HG02973 (cell line): ENCODE measurements around the gene HOXB6.

Source experiments
- ATAC-seq: cut with Tn5 transposase; IDR thresholded peaks from one replicate; pipeline ENCODE4 v1.9.1; 2021; ENCODE audit warnings: moderate library complexity; ENCODE audit not compliant: unreplicated experiment

Gene HOXB6

GRCh38 chr17:48636177-48637018 is 31.6 kb upstream of the HOXB6 start:
- no peak for ATAC-seq

- ATAC-seq, result no peak
These were observed 29.9 kb upstream of the HOXB6 start for GRCh38 chr17:48634493-48635208.

- ATAC-seq, result no peak
These were observed 28.5 kb upstream of the HOXB6 start for GRCh38 chr17:48633266-48633677.

- no peak for ATAC-seq
These were observed 27.9 kb upstream of the HOXB6 start for GRCh38 chr17:48632579-48633265.

DNA sequence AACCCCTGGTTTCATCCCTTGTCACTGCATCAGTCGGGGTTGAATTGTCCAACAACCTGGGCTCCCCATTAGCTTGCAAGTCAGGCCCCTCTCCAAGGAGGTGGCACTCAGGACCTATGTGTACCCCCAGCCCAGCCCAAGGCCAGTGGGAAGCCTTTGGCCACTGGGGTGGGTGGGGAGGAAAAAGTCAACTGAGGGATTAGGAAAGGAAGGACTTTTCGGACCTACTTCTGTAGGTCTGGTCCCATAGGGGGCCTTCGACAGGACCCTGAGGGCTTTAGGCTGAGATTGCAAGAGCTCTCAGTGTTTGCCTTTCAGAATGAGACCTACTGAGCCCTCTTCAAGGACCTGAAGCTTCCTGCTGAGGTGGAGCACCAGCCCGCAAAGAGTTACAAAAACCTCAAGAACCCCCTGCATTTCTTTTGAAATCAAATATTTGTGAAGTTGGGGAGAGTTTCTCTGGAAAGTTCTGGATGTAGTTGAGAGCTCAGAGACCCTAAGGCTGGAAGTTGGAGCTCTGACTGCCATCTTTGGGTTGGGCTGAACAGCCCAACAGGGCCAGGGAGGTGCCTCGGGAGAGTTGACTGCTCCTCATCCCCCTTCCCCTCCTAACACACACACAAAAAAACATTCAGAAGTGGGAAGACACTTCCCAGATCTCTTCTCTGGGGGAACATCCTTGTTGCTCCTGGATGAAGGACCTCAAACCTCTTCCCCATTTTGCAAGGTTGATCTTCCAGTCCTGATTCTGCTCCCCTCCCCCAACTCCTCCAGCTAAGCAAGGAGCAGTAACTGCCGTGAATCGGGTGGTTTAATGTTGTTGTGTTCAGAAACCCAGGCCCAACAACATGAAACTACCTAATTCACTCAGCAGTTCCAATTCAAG is 27.1 kb upstream of the HOXB6 start:
- no peak for ATAC-seq

- no peak for ATAC-seq
These were observed 26.3 kb upstream of the HOXB6 start for GRCh38 chr17:48630925-48631692.

- no peak for ATAC-seq
These were observed 25.5 kb upstream of the HOXB6 start for GRCh38 chr17:48630009-48630924.

DNA sequence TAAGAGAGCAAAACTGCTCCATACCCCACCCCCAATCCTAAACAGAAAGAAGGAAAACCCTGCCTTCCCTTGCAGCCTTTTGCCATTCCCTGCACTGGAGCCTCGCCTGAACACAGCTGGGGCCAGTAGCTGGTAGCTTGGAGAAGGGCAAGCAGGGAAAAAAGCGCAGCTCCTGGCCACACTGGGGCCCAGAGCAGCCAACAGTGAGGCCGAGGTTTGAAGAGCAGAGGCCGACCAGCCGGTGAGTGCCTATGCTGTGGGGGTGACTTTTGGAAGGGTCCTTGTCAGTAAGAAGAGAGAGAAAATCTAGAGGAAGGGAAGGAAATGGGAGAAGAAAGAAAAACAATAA is 24.6 kb upstream of the HOXB6 start:
- no peak for ATAC-seq

DNA sequence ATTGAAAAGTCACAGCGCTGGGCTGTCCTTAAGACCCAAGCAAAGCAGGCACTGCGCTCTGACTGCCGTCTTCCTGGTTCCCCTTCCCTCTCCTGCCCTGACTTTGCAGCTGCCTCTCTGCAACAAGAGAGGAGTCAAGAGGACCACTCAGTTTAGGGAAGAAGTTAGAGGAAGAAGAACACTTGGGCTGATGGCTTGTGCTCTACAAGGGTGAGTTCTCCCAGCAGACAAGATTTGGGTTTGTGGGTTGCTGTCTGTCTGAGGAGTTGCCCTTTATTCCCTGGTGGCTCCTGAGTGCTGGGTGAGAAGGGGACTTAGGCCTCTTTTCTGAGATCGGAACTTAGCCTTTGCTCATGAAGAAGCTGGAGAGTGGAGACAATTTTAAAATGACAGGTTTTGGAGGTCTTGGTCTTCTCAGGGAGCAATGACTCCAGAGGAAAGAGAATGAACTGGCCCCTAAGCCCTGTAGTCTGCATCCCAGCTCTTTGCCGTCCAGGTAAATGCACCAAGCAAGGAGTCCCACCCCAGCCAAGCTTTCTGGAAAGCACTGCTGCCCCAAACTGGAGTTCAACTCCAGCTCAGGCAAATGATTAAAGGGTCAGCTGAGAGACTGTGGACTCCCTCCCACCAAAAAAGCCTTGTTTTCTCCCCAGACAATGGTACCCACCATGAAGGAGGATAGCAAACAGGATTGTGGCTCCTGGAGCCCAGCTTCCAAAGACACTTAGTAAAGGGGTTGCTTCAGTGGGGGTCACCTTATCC is 24.0 kb upstream of the HOXB6 start:
- ATAC-seq, result no peak

DNA sequence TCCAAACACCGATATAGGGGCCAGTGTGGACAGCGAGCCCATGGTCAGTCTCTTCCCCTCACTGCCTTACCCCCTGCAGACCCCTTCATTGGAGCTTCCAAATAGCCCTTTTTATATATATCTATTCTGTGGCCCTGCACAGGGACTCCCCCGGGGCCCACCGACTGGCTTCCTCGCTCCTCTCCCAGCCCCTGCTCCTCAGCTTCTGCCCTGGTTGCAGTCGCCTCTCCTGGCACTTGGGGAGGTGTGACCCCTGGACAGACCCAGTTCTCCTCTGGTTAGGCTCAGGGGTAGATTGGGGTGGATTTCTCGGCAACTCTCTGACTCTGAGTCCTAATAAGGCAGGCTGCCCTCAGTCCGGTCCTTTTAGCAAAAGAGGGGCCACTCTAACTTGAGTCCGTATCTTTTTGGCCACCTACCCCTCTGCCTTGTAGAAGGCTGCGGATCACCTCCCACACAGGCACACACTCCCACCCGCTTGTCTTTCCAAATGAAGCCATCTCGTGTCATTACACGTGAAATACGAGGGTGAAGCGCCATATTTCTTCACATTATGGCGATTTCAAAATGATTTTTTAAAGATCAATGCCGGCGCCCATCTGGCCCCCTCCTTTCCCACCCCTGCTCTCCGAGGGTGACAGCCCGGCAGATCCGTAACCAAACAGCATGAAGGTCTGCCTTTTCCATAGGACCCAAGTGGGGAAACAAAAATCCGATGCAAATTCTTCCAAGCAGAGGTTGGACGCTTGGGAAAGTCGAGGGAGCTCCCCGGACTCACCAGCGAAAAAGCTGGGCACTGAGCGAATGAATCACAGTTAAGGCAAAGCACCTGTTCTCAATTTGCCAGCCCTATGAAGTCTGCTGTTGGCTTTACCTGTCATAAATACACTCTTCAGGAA is 23.1 kb upstream of the HOXB6 start:
- ATAC-seq, result no peak

DNA sequence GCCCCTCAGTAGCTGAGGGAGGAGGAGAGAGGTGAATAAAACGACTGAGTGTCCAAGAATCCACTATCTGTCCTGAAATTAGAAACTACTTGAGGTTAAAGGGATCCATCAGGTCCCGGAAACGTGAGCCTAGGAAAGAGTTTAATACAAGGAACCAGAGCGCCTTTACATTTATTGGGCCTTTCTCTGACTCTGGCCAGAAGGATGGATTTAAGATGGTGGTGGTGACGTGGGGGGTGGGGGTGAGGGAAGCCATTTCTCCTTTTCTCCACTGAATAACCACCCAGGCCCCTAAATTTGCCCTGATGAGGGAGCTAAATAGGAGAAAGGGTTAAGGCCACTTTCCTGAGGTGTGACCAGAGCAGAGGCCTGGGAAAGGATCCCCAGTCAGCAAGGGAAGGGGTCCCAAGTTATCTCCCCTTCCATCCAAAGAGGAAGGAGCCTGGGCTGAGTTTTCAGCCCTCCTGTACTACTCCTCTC is 22.4 kb upstream of the HOXB6 start:
- no peak for ATAC-seq

- ATAC-seq, result no peak
These were observed 21.7 kb upstream of the HOXB6 start, which contains the start of gene HOXB9 for GRCh38 chr17:48626245-48627117. TSS of gene HOXB9 (minus strand) at chr17:48626358. CDS start at chr17:48626269, 89 bp downstream.

- ATAC-seq, result no peak
These were observed 20.9 kb upstream of the HOXB6 start for GRCh38 chr17:48625495-48626244.

- no peak for ATAC-seq
These were observed 20.0 kb upstream of the HOXB6 start for GRCh38 chr17:48624544-48625494.
